ENCODE results near the gene CPXM2.

DNA sequence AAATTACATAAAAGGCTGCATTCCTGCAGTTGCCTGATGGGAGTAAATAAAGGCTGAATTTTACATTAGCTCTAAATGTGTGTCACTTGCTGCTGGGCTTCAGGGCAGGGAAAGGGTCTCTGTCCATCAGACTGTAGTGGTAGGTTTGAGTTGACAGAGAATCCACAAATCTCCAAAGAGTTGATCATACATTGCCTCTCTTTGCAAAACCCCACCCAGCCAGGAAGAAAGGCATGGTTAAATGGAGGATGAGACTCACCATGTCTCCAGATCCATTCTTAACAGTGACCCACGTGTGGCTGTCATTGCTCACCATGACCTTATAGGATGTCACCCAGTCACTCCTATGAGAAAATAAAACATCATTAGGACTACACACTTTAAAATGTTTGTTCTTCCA, 92.8 kb downstream of the CPXM2 start:
- TF ChIP-seq, protein P1, sequence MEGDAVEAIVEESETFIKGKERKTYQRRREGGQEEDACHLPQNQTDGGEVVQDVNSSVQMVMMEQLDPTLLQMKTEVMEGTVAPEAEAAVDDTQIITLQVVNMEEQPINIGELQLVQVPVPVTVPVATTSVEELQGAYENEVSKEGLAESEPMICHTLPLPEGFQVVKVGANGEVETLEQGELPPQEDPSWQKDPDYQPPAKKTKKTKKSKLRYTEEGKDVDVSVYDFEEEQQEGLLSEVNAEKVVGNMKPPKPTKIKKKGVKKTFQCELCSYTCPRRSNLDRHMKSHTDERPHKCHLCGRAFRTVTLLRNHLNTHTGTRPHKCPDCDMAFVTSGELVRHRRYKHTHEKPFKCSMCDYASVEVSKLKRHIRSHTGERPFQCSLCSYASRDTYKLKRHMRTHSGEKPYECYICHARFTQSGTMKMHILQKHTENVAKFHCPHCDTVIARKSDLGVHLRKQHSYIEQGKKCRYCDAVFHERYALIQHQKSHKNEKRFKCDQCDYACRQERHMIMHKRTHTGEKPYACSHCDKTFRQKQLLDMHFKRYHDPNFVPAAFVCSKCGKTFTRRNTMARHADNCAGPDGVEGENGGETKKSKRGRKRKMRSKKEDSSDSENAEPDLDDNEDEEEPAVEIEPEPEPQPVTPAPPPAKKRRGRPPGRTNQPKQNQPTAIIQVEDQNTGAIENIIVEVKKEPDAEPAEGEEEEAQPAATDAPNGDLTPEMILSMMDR (IDR thresholded peaks at IDR 0.05; ENCODE audit: poor library complexity) = no peak
- TF ChIP-seq EZH2 (IDR thresholded peaks at IDR 0.05; ENCODE audit: borderline replicate concordance) = no peak
- no peak for TF ChIP-seq EZH2phosphoT487 (IDR thresholded peaks at IDR 0.05; ENCODE audit: low read depth, severe bottlenecking, unreplicated experiment)
